GM12864 (cell line): ENCODE measurements around the gene PTPN7.

Experiments used
- DNase-seq: peaks from one replicate; pipeline ENCODE4 v3.0.0-alpha.2; 2011; ENCODE audit warnings: low read depth
- H3K4me3 ChIP-seq: 2 replicates; pipeline ENCODE4 v1.5.1; 2011; ENCODE audit warnings: mild to moderate bottlenecking, low read depth, low read length, control low read depth
- CTCF ChIP-seq: IDR thresholded peaks from 2 replicates; pipeline ENCODE4 v1.5.1; 2011; ENCODE audit warnings: low read depth, mild to moderate bottlenecking, moderate library complexity, low read length, control low read depth, inconsistent platforms; ENCODE audit errors: missing control alignments

The PTPN7 gene

GRCh38 chr1:202127836-202128622 is 32.4 kb downstream of the PTPN7 start:
- no peak overlapping the region for H3K4me3 ChIP-seq
- no peak for TF ChIP-seq CTCF
- DNase-seq = no peak

DNA sequence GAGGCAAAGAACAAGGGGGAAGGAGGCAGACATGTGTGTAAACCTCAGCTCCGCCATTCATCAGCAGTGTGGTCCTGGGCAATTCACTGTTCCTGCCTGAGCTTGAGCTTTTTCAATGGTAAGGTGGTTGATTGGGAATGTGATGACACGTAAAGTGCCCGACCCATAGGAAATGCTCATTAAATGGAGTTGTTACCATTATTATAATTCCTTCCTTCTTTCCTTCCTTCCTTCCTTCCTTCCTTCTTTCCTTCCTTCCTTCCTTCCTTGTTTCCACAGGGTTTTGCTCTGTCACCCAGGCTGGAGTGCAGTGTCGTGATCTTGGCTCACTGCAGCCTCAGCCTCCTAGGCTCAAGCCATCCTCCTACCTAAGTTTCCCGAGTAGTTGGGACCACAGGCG is 33.3 kb downstream of the PTPN7 start:
- no peak for TF ChIP-seq CTCF
- no peak overlapping the region for H3K4me3 ChIP-seq
- DNase-seq = no peak

DNA sequence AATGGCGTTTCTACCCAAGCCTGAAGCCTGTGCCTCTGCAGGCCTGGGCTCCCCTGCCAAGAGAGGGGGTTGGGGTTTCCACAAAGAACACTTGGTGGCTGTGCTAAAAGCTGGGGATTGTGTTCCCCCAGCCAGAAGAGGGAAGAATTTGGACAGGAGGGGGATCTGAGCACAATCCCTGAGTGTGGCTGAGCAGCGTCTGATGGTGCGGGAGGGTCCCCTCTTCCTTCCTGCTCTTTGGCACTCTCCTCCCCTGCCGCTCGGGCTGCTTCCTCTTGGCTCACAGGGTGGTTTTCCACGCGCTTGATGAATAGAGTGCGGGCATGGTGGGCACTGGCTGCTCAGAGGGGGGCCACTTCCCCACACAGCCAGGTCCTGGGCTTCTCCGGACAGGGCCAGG is 34.0 kb downstream of the PTPN7 start:
- DNase-seq = no peak
- no peak overlapping the region for H3K4me3 ChIP-seq
- no peak for TF ChIP-seq CTCF

GRCh38 chr1:202125611-202126010 is 34.8 kb downstream of the PTPN7 start:
- no peak for TF ChIP-seq CTCF
- no peak for DNase-seq
- no peak overlapping the region for H3K4me3 ChIP-seq

- TF ChIP-seq CTCF = no peak
Measured at GRCh38 chr1:202124142-202124541, 36.3 kb downstream of the PTPN7 start.

DNA sequence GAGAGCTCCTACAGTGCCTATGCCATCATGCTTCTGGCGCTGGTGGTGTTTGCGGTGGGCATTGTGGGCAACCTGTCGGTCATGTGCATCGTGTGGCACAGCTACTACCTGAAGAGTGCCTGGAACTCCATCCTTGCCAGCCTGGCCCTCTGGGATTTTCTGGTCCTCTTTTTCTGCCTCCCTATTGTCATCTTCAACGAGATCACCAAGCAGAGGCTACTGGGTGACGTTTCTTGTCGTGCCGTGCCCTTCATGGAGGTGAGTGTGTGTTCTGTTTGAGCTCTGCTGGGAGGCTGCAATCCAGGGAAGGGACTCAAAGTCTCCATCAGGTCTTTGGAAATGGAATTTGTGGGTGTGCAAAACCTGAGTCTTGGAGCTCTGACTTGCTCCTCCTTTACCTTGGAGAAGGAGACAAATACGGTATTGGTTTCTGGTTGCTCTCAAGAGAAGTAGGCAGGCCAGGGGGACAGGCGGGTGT is 37.0 kb downstream of the PTPN7 start:
- DNase-seq = no peak
- no peak for TF ChIP-seq CTCF
- H3K4me3 ChIP-seq = no peak overlapping the region

More at GRCh38 chr1:202124142-202124541, 36.3 kb downstream of the PTPN7 start:
- DNase-seq = no peak
- no peak overlapping the region for H3K4me3 ChIP-seq

DNA sequence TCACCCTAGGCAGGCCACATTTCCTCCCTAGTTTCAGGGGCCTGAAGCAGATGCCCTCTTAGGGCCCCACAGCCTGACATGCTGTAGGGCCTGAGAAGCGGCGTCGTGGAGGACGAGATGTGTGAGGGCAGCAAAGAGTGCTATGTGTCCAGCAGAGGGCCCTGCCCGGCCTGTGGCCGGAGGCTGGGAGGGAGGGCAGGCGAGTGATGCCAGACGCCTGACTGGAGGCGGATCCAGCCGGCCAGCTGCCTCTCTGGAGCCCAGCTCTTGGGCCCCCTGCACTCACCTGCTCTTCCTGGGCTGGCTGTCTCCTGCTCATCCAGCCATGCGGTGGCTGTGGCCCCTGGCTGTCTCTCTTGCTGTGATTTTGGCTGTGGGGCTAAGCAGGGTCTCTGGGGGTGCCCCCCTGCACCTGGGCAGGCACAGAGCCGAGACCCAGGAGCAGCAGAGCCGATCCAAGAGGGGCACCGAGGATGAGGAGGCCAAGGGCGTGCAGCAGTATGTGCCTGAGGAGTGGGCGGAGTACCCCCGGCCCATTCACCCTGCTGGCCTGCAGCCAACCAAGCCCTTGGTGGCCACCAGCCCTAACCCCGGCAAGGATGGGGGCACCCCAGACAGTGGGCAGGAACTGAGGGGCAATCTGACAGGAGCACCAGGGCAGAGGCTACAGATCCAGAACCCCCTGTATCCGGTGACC is 37.6 kb downstream of the PTPN7 start, which contains the start of gene GPR37L1:
TSS of gene GPR37L1 (plus strand) at position 279 of the 697 bp plus-strand sequence. CDS start at position 326, 47 bp downstream.
- DNase-seq = no peak
- no peak for TF ChIP-seq CTCF
- no peak within 1 kb of the TSS for H3K4me3 ChIP-seq
